Neural crest cell (in vitro differentiated cells): Measurements from ENCODE around the gene HDAC3. TPM values are rescaled to one million over a fixed set of nuclear protein-coding genes. Genes with fewer than 3 reads are reported as not detected.

Experiments
- DNase-seq: peaks from one replicate; pipeline ENCODE4 v3.0.0; 2021; ENCODE audit warnings: low read depth, mixed read lengths, low spot score
- H3K27ac Mint-ChIP-seq: one replicate; pipeline ENCODE4 v1.8.0; 2021; ENCODE audit warnings: mild to moderate bottlenecking, mixed read lengths; ENCODE audit not compliant: unreplicated experiment
- H3K27me3 Mint-ChIP-seq: 2 replicates; pipeline ENCODE4 v1.8.0; 2021; ENCODE audit warnings: low read depth, mild to moderate bottlenecking, mixed read lengths
- H3K36me3 Mint-ChIP-seq: 2 replicates; pipeline ENCODE4 v1.8.0; 2021; ENCODE audit warnings: low read depth, mild to moderate bottlenecking, mixed read lengths
- H3K4me1 Mint-ChIP-seq: 2 replicates; pipeline ENCODE4 v1.8.0; 2021; ENCODE audit warnings: mixed read lengths
- H3K4me3 Mint-ChIP-seq: one replicate; pipeline ENCODE4 v1.8.0; 2021; ENCODE audit warnings: mild to moderate bottlenecking, mixed read lengths
- H3K9me3 Mint-ChIP-seq: 2 replicates; pipeline ENCODE4 v1.8.0; 2021; ENCODE audit warnings: mixed read lengths
- total RNA-seq: library from RNA; stranded (reverse); gene quantifications from 2 replicates; pipeline ENCODE4 v1.2.1, GENCODE V29; 2021
- TF ChIP-seq, protein P1 (sequence below): fragments of 200-600 bp; sonication (generic); conservative IDR thresholded peaks from 2 replicates; pipeline ENCODE4 v1.5.0; 2021; ENCODE audit warnings: antibody characterized with exemption, mild to moderate bottlenecking

HDAC3 gene
- total RNA-seq, 1 donor from 2014 or later, result 114 TPM

DNA sequence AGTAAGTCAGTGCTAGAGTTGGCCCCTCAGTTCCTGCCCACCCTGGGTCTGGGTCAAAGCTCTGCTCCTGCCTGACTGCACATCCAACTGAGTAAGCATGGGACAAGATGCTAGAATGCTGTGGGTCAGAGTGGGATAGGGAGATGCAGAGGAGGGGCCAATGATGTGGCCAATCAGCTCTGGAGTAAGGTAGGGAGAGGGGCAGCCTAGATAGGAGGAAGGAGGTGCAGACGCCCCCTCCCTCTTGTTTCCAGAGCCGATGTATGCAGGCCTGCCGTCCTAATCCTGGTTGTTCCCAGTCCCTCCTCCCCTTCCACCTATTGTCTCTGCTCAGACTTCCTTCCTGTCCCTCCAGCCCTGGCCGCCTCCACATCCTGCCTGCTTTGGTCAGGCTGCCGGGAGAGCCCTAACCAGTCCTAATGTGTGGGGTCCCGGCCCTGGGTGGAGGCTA, 44.1 kb upstream of the HDAC3 start:
- H3K4me1 Mint-ChIP-seq, result peaks cover 50% of the 10 kb centered on the region
- peak; percentile 52 for DNase-seq
- H3K4me3 Mint-ChIP-seq, result peak overlapping the region; percentile 87
- no peaks in the 10 kb centered on the region for H3K9me3 Mint-ChIP-seq
- H3K36me3 Mint-ChIP-seq, result peaks cover 4% of the 10 kb centered on the region
- no peaks in the 10 kb centered on the region for H3K27me3 Mint-ChIP-seq
- H3K27ac Mint-ChIP-seq, result peak overlapping the region; percentile 90
- TF ChIP-seq, protein P1, sequence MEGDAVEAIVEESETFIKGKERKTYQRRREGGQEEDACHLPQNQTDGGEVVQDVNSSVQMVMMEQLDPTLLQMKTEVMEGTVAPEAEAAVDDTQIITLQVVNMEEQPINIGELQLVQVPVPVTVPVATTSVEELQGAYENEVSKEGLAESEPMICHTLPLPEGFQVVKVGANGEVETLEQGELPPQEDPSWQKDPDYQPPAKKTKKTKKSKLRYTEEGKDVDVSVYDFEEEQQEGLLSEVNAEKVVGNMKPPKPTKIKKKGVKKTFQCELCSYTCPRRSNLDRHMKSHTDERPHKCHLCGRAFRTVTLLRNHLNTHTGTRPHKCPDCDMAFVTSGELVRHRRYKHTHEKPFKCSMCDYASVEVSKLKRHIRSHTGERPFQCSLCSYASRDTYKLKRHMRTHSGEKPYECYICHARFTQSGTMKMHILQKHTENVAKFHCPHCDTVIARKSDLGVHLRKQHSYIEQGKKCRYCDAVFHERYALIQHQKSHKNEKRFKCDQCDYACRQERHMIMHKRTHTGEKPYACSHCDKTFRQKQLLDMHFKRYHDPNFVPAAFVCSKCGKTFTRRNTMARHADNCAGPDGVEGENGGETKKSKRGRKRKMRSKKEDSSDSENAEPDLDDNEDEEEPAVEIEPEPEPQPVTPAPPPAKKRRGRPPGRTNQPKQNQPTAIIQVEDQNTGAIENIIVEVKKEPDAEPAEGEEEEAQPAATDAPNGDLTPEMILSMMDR, result no peak

DNA sequence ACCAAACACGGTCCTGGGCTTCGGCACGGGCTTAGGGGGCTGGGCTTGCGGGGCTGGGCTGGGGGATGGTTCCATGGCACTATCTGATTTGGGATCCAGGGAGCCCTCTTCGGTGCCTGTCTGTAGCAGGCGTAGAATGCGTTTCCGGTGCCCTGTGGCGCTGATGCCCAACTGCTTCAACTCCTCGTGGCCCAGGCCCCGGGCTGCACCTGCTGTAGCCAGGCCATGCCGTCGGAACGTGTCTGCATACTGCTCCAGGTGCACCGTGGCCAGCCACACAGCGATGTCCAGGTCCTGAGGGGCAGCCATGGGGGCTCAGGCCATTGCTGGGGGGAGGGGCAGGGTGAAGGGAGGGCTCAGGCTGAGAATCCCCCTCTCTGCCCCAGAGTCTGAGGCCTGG, 43.5 kb upstream of the HDAC3 start:
- Mint-ChIP-seq H3K27me3 (no peaks in the 10 kb centered on the region), H3K36me3 (peaks cover 4% of the 10 kb centered on the region), H3K4me1 (peaks cover 47% of the 10 kb centered on the region), H3K27ac (peak overlapping the region; percentile 60), H3K9me3 (no peaks in the 10 kb centered on the region), H3K4me3 (no peak overlapping the region)
- DNase-seq, result no peak
- TF ChIP-seq, protein P1, result no peak

DNA sequence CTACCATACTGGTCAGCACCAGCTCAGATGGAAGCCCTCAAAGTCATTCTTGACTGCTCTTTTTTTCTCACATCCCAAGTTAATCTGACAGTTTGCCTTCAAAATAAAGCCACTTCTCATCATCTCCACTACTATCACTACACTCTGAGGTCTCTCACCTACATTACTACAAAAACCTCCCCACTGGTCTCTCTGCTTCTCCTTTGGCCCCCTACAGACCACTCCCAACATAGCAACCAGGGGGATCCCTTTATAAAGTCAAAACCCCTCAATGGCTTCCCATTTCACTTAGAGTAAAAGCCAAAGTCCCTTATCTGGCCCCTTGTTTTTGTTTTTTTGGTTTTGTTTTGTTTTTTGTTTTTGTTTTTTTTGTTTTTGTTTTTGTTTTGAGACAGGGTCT, 40.8 kb upstream of the HDAC3 start:
- no peak overlapping the region for H3K27ac Mint-ChIP-seq
- peaks cover 4% of the 10 kb centered on the region for H3K36me3 Mint-ChIP-seq
- H3K27me3 Mint-ChIP-seq, result no peaks in the 10 kb centered on the region
- H3K4me1 Mint-ChIP-seq, result peaks cover 51% of the 10 kb centered on the region
- TF ChIP-seq, protein P1, result peak; percentile 53
- no peaks in the 10 kb centered on the region for H3K9me3 Mint-ChIP-seq
- DNase-seq, result peak; percentile 38
- no peak overlapping the region for H3K4me3 Mint-ChIP-seq

DNA sequence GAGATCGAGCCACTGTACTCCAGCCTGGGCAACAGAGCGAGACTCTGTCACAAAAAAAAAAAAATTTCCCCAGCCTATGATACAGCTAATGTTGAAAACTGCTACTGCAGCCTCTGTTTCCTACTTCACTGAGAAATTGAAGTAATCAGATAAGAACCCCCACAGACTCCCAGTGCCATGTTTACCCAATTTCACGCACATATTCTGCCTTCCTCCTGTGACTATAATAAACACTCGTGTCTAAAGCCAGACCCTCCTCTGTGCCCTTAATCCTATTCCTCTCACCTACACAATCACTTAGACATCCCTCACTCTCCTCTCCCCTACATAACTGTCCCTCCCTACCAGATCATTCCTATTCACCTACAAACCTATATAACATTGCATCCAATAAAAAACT, 39.0 kb upstream of the HDAC3 start:
- Mint-ChIP-seq H3K4me1 (peaks cover 37% of the 10 kb centered on the region), H3K4me3 (no peak overlapping the region), H3K27ac (no peak overlapping the region), H3K9me3 (no peaks in the 10 kb centered on the region), H3K36me3 (peaks cover 4% of the 10 kb centered on the region), H3K27me3 (no peaks in the 10 kb centered on the region)
- DNase-seq, result no peak
- TF ChIP-seq, protein P1, result no peak

DNA sequence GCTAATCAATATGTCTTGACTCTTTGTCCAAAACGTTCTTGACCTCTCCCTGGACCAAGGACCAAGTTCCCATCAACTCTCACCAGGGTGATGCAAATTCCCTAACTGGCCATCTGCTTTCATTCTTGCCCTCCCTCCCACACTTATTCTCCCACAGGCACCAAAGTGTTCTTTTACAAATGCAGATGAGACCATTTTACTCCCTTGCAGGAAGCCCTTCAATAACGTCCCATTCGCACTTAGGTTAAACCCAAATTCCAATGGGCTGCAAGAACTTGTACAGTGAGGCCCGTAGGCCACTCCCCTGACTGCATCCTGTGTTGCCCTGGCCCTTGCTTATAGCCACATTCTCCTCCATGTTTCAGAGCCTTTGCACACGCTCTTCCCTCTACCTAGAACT, 38.1 kb upstream of the HDAC3 start:
- no peaks in the 10 kb centered on the region for H3K9me3 Mint-ChIP-seq
- TF ChIP-seq, protein P1, result no peak
- peak overlapping the region; percentile 20 for H3K4me3 Mint-ChIP-seq
- H3K27me3 Mint-ChIP-seq, result no peaks in the 10 kb centered on the region
- no peak for DNase-seq
- no peak overlapping the region for H3K27ac Mint-ChIP-seq
- H3K4me1 Mint-ChIP-seq, result peaks cover 32% of the 10 kb centered on the region
- H3K36me3 Mint-ChIP-seq, result peaks cover 4% of the 10 kb centered on the region
